ENCODE results near the gene NETO2.

NETO2 gene

GRCh38 chr16:47045023-47045422 is 98.7 kb downstream of the NETO2 start:
- no peak for DNase-seq (ENCODE audit: low read depth)

- DNase-seq (ENCODE audit: low read depth) = no peak
These were observed 99.6 kb downstream of the NETO2 start for GRCh38 chr16:47043970-47044684.

GRCh38 chr16:47043200-47043599 is 100.5 kb downstream of the NETO2 start:
- no peak for DNase-seq (ENCODE audit: low read depth)

GRCh38 chr16:47037746-47038458 is 105.8 kb downstream of the NETO2 start:
- peak; percentile 82 for DNase-seq (ENCODE audit: low read depth)

GRCh38 chr16:47037396-47037745 is 106.4 kb downstream of the NETO2 start:
- no peak for DNase-seq (ENCODE audit: low read depth)

- no peak for DNase-seq (ENCODE audit: low read depth)
These were observed 107.5 kb downstream of the NETO2 start for GRCh38 chr16:47036201-47036600.

GRCh38 chr16:47035436-47035835 is 108.3 kb downstream of the NETO2 start:
- no peak for DNase-seq (ENCODE audit: low read depth)

- no peak for DNase-seq (ENCODE audit: low read depth)
These were observed 109.3 kb downstream of the NETO2 start for GRCh38 chr16:47034455-47034854.

GRCh38 chr16:47033176-47033575 is 110.6 kb downstream of the NETO2 start:
- DNase-seq (ENCODE audit: low read depth) = no peak

GRCh38 chr16:47029724-47030123 is 114.0 kb downstream of the NETO2 start:
- no peak for DNase-seq (ENCODE audit: low read depth)

GRCh38 chr16:47028767-47029377 is 114.9 kb downstream of the NETO2 start:
- no peak for DNase-seq (ENCODE audit: low read depth)

Measured in T follicular helper cell (primary cell).